Rectal smooth muscle tissue (tissue), 1 donor: ENCODE data around the gene MAGOHB.
"Not testable (repeated sequence)": the region's sequence is repeated elsewhere in the genome, so short reads cannot be mapped to it uniquely, and the experiment has no call there.

Experiments
- H3K27ac ChIP-seq: one replicate; pipeline ENCODE4 v1.7.0; 2013; ENCODE audit warnings: low read depth, low read length, inconsistent platforms
- H3K27me3 ChIP-seq: one replicate; pipeline ENCODE4 v1.7.0; 2013; ENCODE audit warnings: low read length; ENCODE audit not compliant: control insufficient read depth, insufficient read depth
- H3K36me3 ChIP-seq: one replicate; pipeline ENCODE4 v1.7.0; 2013; ENCODE audit warnings: low read length; ENCODE audit not compliant: control insufficient read depth, insufficient read depth
- H3K4me1 ChIP-seq: one replicate; pipeline ENCODE4 v1.7.0; 2013; ENCODE audit warnings: low read length; ENCODE audit not compliant: control insufficient read depth, insufficient read depth
- H3K4me3 ChIP-seq: one replicate; pipeline ENCODE4 v1.7.0; 2013; ENCODE audit warnings: low read length
- H3K9ac ChIP-seq: one replicate; pipeline ENCODE4 v1.7.0; 2013; ENCODE audit warnings: low read length

The MAGOHB gene

DNA sequence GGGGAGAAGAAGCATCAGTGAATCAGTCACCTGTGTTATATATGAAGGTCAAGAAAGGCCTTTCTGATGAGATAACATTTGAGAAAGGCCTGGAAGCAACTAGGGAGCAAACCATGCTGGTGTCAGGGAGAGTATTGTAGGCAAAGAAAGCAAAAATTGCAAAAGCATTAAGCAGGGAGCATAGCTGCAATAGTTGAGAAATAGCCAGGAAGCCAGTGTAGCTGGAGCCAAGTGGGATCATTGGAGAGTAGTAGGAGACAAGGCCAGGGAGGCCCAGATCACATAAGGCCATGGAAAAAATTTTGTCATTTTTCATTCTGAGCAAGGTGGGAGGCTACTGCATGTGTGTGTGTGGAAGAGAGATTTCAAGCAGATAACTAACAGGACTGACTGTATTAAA, 18.8 kb upstream of the MAGOHB start:
- Histone ChIP-seq H3K27me3 (no peaks in the 10 kb centered on the region), H3K36me3 (no peaks in the 10 kb centered on the region), H3K27ac (no peak overlapping the region), H3K9ac (no peak overlapping the region), H3K4me1 (no peaks in the 10 kb centered on the region), H3K4me3 (no peak overlapping the region)

DNA sequence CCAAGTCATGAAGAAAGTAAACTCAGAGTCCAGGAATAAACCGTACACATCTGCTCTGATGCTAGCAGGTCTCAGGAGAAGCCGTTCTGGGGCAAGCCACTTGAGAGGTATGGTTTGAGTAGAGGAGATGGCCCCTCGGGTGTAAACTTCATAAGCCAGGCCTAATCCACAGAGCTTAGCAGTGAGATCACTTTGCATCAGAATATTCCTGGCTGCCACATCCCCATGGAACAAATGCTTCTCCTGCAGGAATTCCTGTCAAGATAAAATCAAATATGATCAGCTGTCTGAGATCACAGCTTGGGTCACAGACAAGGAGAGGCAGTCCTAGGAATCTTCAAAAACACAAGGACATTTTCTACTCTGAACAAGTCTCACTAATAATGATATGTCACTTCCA, 11.2 kb upstream of the MAGOHB start:
- H3K4me1 ChIP-seq: no peaks in the 10 kb centered on the region
- no peaks in the 10 kb centered on the region for H3K36me3 ChIP-seq
- no peaks in the 10 kb centered on the region for H3K27me3 ChIP-seq
- H3K4me3 ChIP-seq: no peak overlapping the region
- H3K27ac ChIP-seq: no peak overlapping the region
- H3K9ac ChIP-seq: no peak overlapping the region

DNA sequence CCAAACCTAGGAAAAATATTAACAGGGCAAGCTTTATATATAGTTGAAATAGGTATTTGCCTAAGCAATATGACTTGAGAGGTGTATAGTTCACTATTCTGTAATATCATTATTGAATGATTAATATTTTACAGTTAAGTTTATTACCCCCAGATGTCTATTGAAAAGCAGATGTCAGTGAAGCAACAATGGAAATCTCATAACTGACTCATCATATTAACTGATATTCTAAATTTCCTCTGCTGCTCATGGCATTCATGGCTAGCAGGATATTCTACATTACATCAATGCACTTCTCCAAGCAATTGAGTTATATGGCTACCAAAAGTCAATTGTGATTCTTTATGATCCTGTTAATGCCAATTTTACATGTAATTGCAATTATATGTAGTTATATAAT, 9.7 kb upstream of the MAGOHB start:
- Histone ChIP-seq H3K4me1 (no peaks in the 10 kb centered on the region), H3K36me3 (no peaks in the 10 kb centered on the region), H3K9ac (no peak overlapping the region), H3K4me3 (no peak overlapping the region), H3K27me3 (no peaks in the 10 kb centered on the region), H3K27ac (no peak overlapping the region)

DNA sequence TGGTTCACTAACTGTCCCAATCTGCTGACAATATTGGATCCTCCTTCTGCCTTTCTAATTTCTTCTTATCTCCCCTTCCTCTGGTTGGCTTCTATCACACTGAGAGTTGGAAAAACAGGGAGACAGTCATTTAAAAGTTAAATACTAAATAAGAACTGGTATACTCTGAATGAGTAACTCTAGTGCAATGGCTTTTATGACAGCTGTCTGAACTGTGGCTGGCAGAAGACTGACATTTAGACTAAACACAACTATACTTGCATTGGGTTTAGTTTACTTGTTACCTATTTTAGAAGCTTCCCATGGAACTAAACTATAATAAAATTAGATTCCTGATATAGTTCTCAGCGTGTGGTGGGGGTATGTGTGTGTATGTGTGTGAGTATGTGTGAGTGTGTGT, 7.9 kb upstream of the MAGOHB start:
- no peaks in the 10 kb centered on the region for H3K36me3 ChIP-seq
- H3K27ac ChIP-seq: no peak overlapping the region
- no peaks in the 10 kb centered on the region for H3K4me1 ChIP-seq
- no peak overlapping the region for H3K4me3 ChIP-seq
- H3K9ac ChIP-seq: no peak overlapping the region
- H3K27me3 ChIP-seq: no peaks in the 10 kb centered on the region

- Histone ChIP-seq H3K36me3 (no peaks in the 10 kb centered on the region), H3K4me3 (no peak overlapping the region), H3K4me1 (no peaks in the 10 kb centered on the region), H3K9ac (no peak overlapping the region), H3K27me3 (no peaks in the 10 kb centered on the region), H3K27ac (no peak overlapping the region)
Observed at GRCh38 chr12:10620078-10620779, 6.8 kb upstream of the MAGOHB start.

GRCh38 chr12:10618338-10618987, 5.1 kb upstream of the MAGOHB start:
- no peaks in the 10 kb centered on the region for H3K27me3 ChIP-seq
- no peak overlapping the region for H3K4me3 ChIP-seq
- no peak overlapping the region for H3K9ac ChIP-seq
- H3K4me1 ChIP-seq: peaks cover 3% of the 10 kb centered on the region
- H3K36me3 ChIP-seq: no peaks in the 10 kb centered on the region
- no peak overlapping the region for H3K27ac ChIP-seq

DNA sequence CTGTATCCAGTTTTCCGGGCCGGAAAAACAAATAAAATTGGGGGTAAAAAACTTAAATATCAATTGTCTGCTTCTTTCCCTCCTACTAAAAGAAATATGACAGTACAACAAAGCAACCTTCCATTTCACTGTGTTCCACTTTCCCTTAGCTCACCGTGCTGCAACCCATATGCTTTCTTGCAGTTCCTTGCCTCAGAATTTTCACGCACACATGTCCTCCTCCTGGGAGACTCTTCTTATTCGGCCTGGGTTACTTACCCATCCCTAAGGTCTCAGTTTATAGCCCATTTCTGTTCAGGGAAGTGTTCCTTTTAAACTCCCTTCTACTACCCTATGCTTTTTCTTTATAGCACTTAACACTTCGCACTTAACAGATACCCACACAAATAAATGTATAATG, 4.5 kb upstream of the MAGOHB start:
- no peaks in the 10 kb centered on the region for H3K36me3 ChIP-seq
- peaks cover 3% of the 10 kb centered on the region for H3K4me1 ChIP-seq
- no peak overlapping the region for H3K9ac ChIP-seq
- H3K27me3 ChIP-seq: no peaks in the 10 kb centered on the region
- H3K4me3 ChIP-seq: no peak overlapping the region
- no peak overlapping the region for H3K27ac ChIP-seq

GRCh38 chr12:10615532-10615931, 2.1 kb upstream of the MAGOHB start:
- Histone ChIP-seq H3K4me3 (no peak overlapping the region), H3K4me1 (peaks cover 9% of the 10 kb centered on the region), H3K9ac (no peak overlapping the region), H3K36me3 (no peaks in the 10 kb centered on the region), H3K27me3 (no peaks in the 10 kb centered on the region), H3K27ac (no peak overlapping the region)

DNA sequence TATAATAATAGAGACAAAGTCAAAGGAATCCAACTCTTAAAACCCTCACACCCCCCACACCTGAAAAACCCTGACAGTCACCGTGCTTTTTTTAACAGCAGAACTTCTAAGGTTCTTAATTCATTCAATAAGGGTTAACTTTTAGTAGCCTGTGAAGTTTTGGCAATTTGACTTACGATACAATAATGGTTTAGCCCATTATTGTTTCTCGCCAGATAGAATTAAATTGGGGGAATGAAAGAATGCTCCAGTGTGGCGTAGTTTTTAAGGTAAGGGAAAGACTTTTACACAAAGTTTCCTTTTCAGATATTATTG, 604 bp upstream of the MAGOHB start:
- Histone ChIP-seq H3K27ac (peak overlapping the region; percentile 89), H3K27me3 (no peaks in the 10 kb centered on the region), H3K4me3 (peak overlapping the region; percentile 96), H3K4me1 (peaks cover 9% of the 10 kb centered on the region), H3K9ac (peak overlapping the region; percentile 61), H3K36me3 (no peaks in the 10 kb centered on the region)

DNA sequence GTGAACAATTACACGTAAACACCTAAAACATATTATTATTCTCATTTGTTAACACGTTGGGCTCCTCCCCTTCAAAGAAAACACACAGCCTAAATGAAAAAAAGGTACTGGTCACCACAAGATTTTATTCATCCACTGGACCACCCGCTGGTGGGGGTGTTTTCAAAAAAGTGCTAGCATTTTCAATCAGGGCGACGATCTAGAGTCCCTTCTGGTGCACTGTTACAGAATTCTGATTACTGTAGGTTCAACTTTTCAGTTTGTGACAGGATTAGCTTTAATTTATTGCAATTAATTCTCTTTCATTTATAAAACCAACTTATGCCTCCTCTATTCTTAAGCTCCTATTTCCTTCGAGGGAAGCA, 443 bp downstream of the MAGOHB start:
- Histone ChIP-seq H3K4me3 (peak overlapping the region; percentile 96), H3K9ac (peak overlapping the region; percentile 92), H3K4me1 (peaks cover 9% of the 10 kb centered on the region), H3K27me3 (no peaks in the 10 kb centered on the region), H3K27ac (peak overlapping the region; percentile 89), H3K36me3 (no peaks in the 10 kb centered on the region)

DNA sequence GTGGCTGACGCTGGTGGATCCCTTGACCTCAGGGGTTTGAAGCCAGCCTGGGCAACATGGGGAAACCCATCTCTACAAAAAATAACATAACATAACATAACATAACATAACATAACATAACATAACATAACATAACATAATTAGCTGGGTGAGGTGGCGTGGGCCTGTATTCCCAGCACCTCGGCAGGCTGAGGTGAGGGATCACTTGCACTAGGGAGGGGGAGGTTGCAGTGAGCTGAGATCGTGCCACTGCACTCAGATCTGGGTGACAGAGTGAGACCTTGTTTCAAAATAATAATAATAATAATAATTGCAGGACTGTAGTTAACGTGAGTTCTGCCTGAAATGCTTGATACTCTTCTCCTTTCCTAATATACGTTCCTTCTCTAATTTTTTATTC, 1.3 kb downstream of the MAGOHB start:
- peak overlapping the region; percentile 96 for H3K4me3 ChIP-seq

DNA sequence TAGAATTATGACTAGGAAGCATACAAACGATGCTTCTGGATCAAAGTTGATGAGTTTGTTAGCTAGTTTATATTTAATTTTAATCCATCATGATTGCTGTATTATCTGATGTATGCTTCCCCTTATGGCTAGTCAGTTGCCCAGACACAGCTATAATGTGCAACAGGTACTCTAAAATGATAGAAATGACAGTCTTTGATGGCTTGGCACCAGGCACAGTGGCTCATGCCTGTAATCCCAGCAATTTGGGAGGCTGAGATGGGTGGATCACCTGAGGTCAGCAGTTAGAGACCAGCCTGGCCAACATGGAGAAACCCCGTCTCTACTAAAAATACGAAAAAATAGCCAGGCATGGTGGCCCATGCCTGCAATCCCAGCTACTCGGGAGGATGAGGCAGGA, 2.2 kb downstream of the MAGOHB start:
- H3K4me3 ChIP-seq, H3K27me3 ChIP-seq: not testable (repeated sequence)

More for the DNA sequence above, 1.3 kb downstream of the MAGOHB start:
- Histone ChIP-seq H3K36me3 (no peaks in the 10 kb centered on the region), H3K9ac (no peak overlapping the region), H3K27me3 (no peaks in the 10 kb centered on the region), H3K4me1 (peaks cover 9% of the 10 kb centered on the region), H3K27ac (no peak overlapping the region)

GRCh38 chr12:10610188-10610587, 3.2 kb downstream of the MAGOHB start:
- Histone ChIP-seq H3K27me3 (no peaks in the 10 kb centered on the region), H3K27ac (no peak overlapping the region), H3K4me3 (no peak overlapping the region), H3K4me1 (peaks cover 9% of the 10 kb centered on the region), H3K36me3 (no peaks in the 10 kb centered on the region), H3K9ac (no peak overlapping the region)

More for the DNA sequence above, 2.2 kb downstream of the MAGOHB start:
- not testable (repeated sequence) for H3K4me1 ChIP-seq, H3K9ac ChIP-seq, H3K36me3 ChIP-seq, H3K27ac ChIP-seq
